SK-N-SH (cell line): ENCODE data around the gene SLFN11. TPM values are rescaled to one million over a fixed set of nuclear protein-coding genes. Genes with fewer than 3 reads are reported as not detected.
"Not testable (repeated sequence)": the region's sequence is repeated elsewhere in the genome, so short reads cannot be mapped to it uniquely, and the experiment has no call there.

Experiments
- CTCF ChIA-PET: fragments of 300-600, 350-600 bp; formaldehyde crosslinking; extraction: SDS; loops from one replicate; lab custom pipeline; 2021; lab: Yijun Ruan, JAX
- POLR2A ChIA-PET: fragments of 350-600 bp; sonication (Branson Sonifier 250); formaldehyde crosslinking; extraction: SDS; loops from one replicate; lab custom pipeline; 2020; ENCODE audit warnings: antibody characterized with exemption, inconsistent platforms; lab: Yijun Ruan, JAX
- DNase-seq: peaks from one replicate; pipeline ENCODE4 v3.0.0; 2012
- H2AFZ ChIP-seq: fragments of 200-600 bp; sonication (generic); 2 replicates; pipeline ENCODE4 v1.8.1; 2016; ENCODE audit warnings: antibody characterized with exemption, mild to moderate bottlenecking, low read depth
- H3F3A ChIP-seq: fragments of 200-600 bp; sonication (generic); replicated peaks from 2 replicates; pipeline ENCODE3; 2016; ENCODE audit warnings: antibody characterized with exemption, mild to moderate bottlenecking; ENCODE audit not compliant: insufficient read depth
- H3K27ac ChIP-seq, 2 experiments: fragments of 200-500 bp in 1 of 2; fragments of 200-600 bp in 1 of 2; sonication (Bioruptor generic) in 1 of 2; sonication (generic), shearing (Covaris generic) in 1 of 2; 2 replicates each; pipeline versions ENCODE4 v1.5.1 to v1.6.1; 2014 to 2016; ENCODE audit warnings: low read depth in 2 of 2, inconsistent platforms in 1 of 2, low read length in 1 of 2, mild to moderate bottlenecking in 1 of 2, mixed read lengths in 1 of 2
- H3K27me3 ChIP-seq: fragments of 200-600 bp; sonication (generic), shearing (Covaris generic); 2 replicates; pipeline ENCODE4 v1.6.1; 2016; ENCODE audit warnings: mixed run types; ENCODE audit not compliant: insufficient read depth
- H3K36me3 ChIP-seq, 2 experiments: fragments of 200-500 bp in 1 of 2; fragments of 200-600 bp in 1 of 2; sonication (Bioruptor generic) in 1 of 2; sonication (generic) in 1 of 2; replicated peaks in 1 of 2; 2 replicates each; pipeline versions ENCODE3 to v1.5.1; 2014 to 2016; ENCODE audit warnings: low read length in 1 of 2, mild to moderate bottlenecking in 1 of 2; ENCODE audit not compliant: insufficient read depth in 2 of 2, control insufficient read depth in 1 of 2
- H3K4me1 ChIP-seq, 2 experiments: fragments of 200-500 bp in 1 of 2; fragments of 200-600 bp in 1 of 2; sonication (Bioruptor generic) in 1 of 2; sonication (generic), shearing (Covaris generic) in 1 of 2; 2 replicates each; pipeline versions ENCODE4 v1.5.1 to v1.6.1; 2014 to 2016; ENCODE audit warnings: low read depth in 1 of 2, low read length in 1 of 2, mixed run types in 1 of 2; ENCODE audit not compliant: insufficient read depth in 2 of 2, control insufficient read depth in 1 of 2
- H3K4me2 ChIP-seq: fragments of 200-600 bp; sonication (generic), shearing (Covaris generic); 2 replicates; pipeline ENCODE4 v1.6.1; 2017; ENCODE audit warnings: mixed run types
- H3K4me3 ChIP-seq, 2 experiments: fragments of 200-500 bp in 1 of 2; fragments of 200-600 bp in 1 of 2; sonication (Bioruptor generic) in 1 of 2; sonication (generic), shearing (Covaris generic) in 1 of 2; 2 replicates each; pipeline versions ENCODE4 v1.5.1 to v1.8.1; 2014 to 2016; ENCODE audit warnings: low read depth in 2 of 2, inconsistent platforms in 1 of 2, low read length in 1 of 2, mild to moderate bottlenecking in 1 of 2, mixed read lengths in 1 of 2, moderate library complexity in 1 of 2
- H3K79me2 ChIP-seq: fragments of 200-600 bp; sonication (generic); 2 replicates; pipeline ENCODE4 v1.8.1; 2017; ENCODE audit warnings: mild to moderate bottlenecking; ENCODE audit not compliant: insufficient read depth
- H3K9ac ChIP-seq: fragments of 200-600 bp; sonication (generic); 2 replicates; pipeline ENCODE4 v1.6.1; 2017; ENCODE audit warnings: mixed run types
- H3K9me2 ChIP-seq: fragments of 200-600 bp; sonication (generic); 2 replicates; pipeline ENCODE4 v1.6.1; 2017; ENCODE audit warnings: mixed run types
- H3K9me3 ChIP-seq: fragments of 200-600 bp; sonication (generic); 2 replicates; pipeline ENCODE4 v1.6.1; 2017; ENCODE audit warnings: mixed run types, mild to moderate bottlenecking, moderate library complexity
- H4K20me1 ChIP-seq: fragments of 200-600 bp; sonication (generic); 2 replicates; pipeline ENCODE4 v1.6.1; 2017; ENCODE audit warnings: mild to moderate bottlenecking, mixed run types; ENCODE audit not compliant: insufficient read depth
- EP300 ChIP-seq, 2 experiments: IDR thresholded peaks; 2 replicates each; pipeline versions ENCODE4 v1.4.0 to v1.6.1; 2012; ENCODE audit warnings: borderline replicate concordance in 1 of 2, low read depth in 1 of 2, low read length in 1 of 2
- FOSL2 ChIP-seq: IDR thresholded peaks from 2 replicates; pipeline ENCODE4 v1.4.0; 2012; ENCODE audit warnings: low read depth, mild to moderate bottlenecking, moderate library complexity, borderline replicate concordance
- GATA2 ChIP-seq: sonication (generic); formaldehyde crosslinking; IDR thresholded peaks from 2 replicates; pipeline ENCODE4 v1.5.0; 2020; ENCODE audit warnings: mild to moderate bottlenecking, missing genetic modification reagents
- JUND ChIP-seq: IDR thresholded peaks from 2 replicates; pipeline ENCODE4 v1.4.0; 2012
- MAX ChIP-seq: IDR thresholded peaks from 2 replicates; pipeline ENCODE4 v1.4.0; 2012; ENCODE audit warnings: low read depth
- MEF2A ChIP-seq: IDR thresholded peaks from 2 replicates; pipeline ENCODE4 v1.4.0; 2012; ENCODE audit warnings: low read depth, borderline replicate concordance
- NFIC ChIP-seq: IDR thresholded peaks from 2 replicates; pipeline ENCODE4 v1.4.0; 2012; ENCODE audit warnings: borderline replicate concordance
- POLR2AphosphoS5 ChIP-seq: IDR thresholded peaks from 2 replicates; pipeline ENCODE4 v1.6.1; 2012; ENCODE audit warnings: low read depth, low read length
- RAD21 ChIP-seq: IDR thresholded peaks from 2 replicates; pipeline ENCODE4 v1.6.1; 2012; ENCODE audit warnings: mild to moderate bottlenecking, low read length
- RCOR1 ChIP-seq: fragments of 150-350 bp; IDR thresholded peaks from 2 replicates; pipeline ENCODE4 v1.6.1; 2017; ENCODE audit warnings: antibody characterized with exemption, low read length
- RXRA ChIP-seq: IDR thresholded peaks from 2 replicates; pipeline ENCODE4 v1.4.0; 2012; ENCODE audit warnings: low read depth, mild to moderate bottlenecking, borderline replicate concordance
- SMC3 ChIP-seq: IDR thresholded peaks from 2 replicates; pipeline ENCODE4 v1.6.1; 2012; ENCODE audit warnings: low read depth, low read length, improper control_type of control experiment
- TCF12 ChIP-seq: IDR thresholded peaks from 2 replicates; pipeline ENCODE4 v1.4.0; 2012
- ZBTB33 ChIP-seq: IDR thresholded peaks from 2 replicates; pipeline ENCODE4 v1.4.0; 2012; ENCODE audit warnings: low read depth, borderline replicate concordance
- WGBS: methylation state at CpG from one replicate; pipeline ENCODE4 v1.1.6; 2017; ENCODE audit warnings: low lambda C conversion rate; 5-methylcytosine and 5-hydroxymethylcytosine counted together
- polyA plus RNA-seq, 3 experiments: library from polyadenylated mRNA; depleted of rRNA; stranded (reverse); fragments of >200 nt; gene quantifications; 2 replicates each; pipeline ENCODE4 v1.2.3, GENCODE V29; 2012
- TF ChIP-seq, protein P1 (sequence below): fragments of 200-600 bp; sonication (generic); IDR thresholded peaks from 2 replicates; pipeline ENCODE4 v1.6.1; 2017; ENCODE audit warnings: antibody characterized with exemption, mild to moderate bottlenecking, moderate library complexity
- TF ChIP-seq, protein P2 (sequence below): IDR thresholded peaks from 2 replicates; pipeline ENCODE4 v1.4.0; 2012; ENCODE audit warnings: low read depth, borderline replicate concordance

Gene SLFN11
- polyA plus RNA-seq (2012; rRNA removed), result 0.02 TPM in 2 replicates
- polyA plus RNA-seq (2012; cell fraction: cytosol; rRNA removed), result under 0.01 and 0.01 TPM in 2 replicates
- polyA plus RNA-seq (2012; cell fraction: nucleus; rRNA removed), result 0.07 TPM in 1 of 2 replicates, not detected in the other

DNA sequence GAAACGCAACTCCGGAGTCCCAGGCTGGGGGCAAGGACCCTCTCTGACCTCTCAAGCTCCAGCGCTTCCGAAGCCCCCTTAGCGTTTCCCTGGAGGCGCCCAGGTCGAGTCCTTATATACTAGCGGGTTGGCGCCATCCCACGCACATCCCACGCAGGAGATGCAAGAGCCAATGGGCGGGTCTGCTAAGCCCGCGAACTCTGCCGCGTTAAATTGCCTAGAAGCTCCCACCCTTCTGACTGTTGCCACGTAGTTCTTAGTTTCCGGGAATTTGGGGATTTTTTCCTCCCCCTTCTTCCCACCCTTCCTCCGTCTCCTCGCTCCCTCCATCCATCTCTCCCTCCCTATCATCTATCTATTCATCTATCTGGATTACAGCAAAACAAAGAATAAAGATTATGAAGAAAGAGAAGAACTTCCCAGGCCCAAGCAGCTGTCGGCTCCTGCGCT is at the start of gene SLFN11:
TSS of gene SLFN11 (minus strand) at position 88 of the 450 bp plus-strand sequence. CDS start 9,814 bp downstream, outside the sequence.
- H3K9me2 ChIP-seq, result no peaks in the 10 kb centered on the region
- DNase-seq, result peak; percentile 12
- ChIA-PET CTCF (no interaction called here), POLR2A (no interaction called here)
- no peak within 1 kb of the TSS for H3K27ac ChIP-seq
- no peak within 1 kb of the TSS for H3K9ac ChIP-seq
- no peaks in the 10 kb centered on the region for H3K9me3 ChIP-seq
- peaks cover 0 to 3% of the 10 kb centered on the region in 2 experiments; a peak in 2 of 4 replicates for H3K4me1 ChIP-seq
- peak within 1 kb of the TSS; percentile 83 for H2AFZ ChIP-seq
- 2% methylated on average over 21 of the region's 22 CpGs for WGBS
- H3K36me3 ChIP-seq, result no peaks in the 10 kb centered on the region
- no peaks in the 10 kb centered on the region for H3K79me2 ChIP-seq
- peaks cover 4% of the 10 kb centered on the region for H3F3A ChIP-seq
- peak within 1 kb of the TSS; percentile 44 to 66 for H3K4me3 ChIP-seq
- H3K4me2 ChIP-seq, result peak within 1 kb of the TSS; percentile 89
- TF ChIP-seq MEF2A (no peak), POLR2AphosphoS5 (no peak), TCF12 (no peak), NFIC (no peak), SMC3 (no peak), ZBTB33 (no peak), FOSL2 (no peak), EP300 (IDR thresholded peaks at IDR 0.05; ENCODE audit: borderline replicate concordance in 1 of 2, low read depth in 1 of 2, low read length in 1 of 2) (no peak), GATA2 (CRISPR knock-in tag) (no peak), RAD21 (no peak), RCOR1 (no peak), JUND (no peak), RXRA (no peak), MAX (no peak)
- TF ChIP-seq, protein P1, sequence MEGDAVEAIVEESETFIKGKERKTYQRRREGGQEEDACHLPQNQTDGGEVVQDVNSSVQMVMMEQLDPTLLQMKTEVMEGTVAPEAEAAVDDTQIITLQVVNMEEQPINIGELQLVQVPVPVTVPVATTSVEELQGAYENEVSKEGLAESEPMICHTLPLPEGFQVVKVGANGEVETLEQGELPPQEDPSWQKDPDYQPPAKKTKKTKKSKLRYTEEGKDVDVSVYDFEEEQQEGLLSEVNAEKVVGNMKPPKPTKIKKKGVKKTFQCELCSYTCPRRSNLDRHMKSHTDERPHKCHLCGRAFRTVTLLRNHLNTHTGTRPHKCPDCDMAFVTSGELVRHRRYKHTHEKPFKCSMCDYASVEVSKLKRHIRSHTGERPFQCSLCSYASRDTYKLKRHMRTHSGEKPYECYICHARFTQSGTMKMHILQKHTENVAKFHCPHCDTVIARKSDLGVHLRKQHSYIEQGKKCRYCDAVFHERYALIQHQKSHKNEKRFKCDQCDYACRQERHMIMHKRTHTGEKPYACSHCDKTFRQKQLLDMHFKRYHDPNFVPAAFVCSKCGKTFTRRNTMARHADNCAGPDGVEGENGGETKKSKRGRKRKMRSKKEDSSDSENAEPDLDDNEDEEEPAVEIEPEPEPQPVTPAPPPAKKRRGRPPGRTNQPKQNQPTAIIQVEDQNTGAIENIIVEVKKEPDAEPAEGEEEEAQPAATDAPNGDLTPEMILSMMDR, result no peak
- TF ChIP-seq, protein P2, sequence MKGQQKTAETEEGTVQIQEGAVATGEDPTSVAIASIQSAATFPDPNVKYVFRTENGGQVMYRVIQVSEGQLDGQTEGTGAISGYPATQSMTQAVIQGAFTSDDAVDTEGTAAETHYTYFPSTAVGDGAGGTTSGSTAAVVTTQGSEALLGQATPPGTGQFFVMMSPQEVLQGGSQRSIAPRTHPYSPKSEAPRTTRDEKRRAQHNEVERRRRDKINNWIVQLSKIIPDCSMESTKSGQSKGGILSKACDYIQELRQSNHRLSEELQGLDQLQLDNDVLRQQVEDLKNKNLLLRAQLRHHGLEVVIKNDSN, result no peak
- H3K27me3 ChIP-seq, result peaks cover 47% of the 10 kb centered on the region; the same call in 1 of the 2 replicates
- H4K20me1 ChIP-seq, result no peaks in the 10 kb centered on the region

GRCh38 chr17:35421069-35421468 is 47.6 kb upstream of the SLFN11 start:
- H3K79me2 ChIP-seq, result peaks cover 20% of the 10 kb centered on the region

More at GRCh38 chr17:35421069-35421468, 47.6 kb upstream of the SLFN11 start:
- peaks cover 4 to 41% of the 10 kb centered on the region in 2 experiments for H3K36me3 ChIP-seq
- H2AFZ ChIP-seq, H3K27me3 ChIP-seq, H3K9me2 ChIP-seq, H3K4me3 ChIP-seq, H4K20me1 ChIP-seq, H3K4me2 ChIP-seq, H3K9me3 ChIP-seq, DNase-seq, CTCF ChIA-PET, H3K9ac ChIP-seq, H3K27ac ChIP-seq, H3K4me1 ChIP-seq, H3F3A ChIP-seq, POLR2A ChIA-PET: not testable (repeated sequence)
- 76% methylated on average over 9 of the region's 9 CpGs for WGBS
